Measurements from ENCODE around the gene PLXNA2. TPM values are rescaled to one million over a fixed set of nuclear protein-coding genes. Genes with fewer than 3 reads are reported as not detected.
A peak's percentile ranks its signal among the peaks of the same experiment; 100 is the strongest.

The PLXNA2 gene
- polyA plus RNA-seq, 1 of the 3 experiments (the other 2 are of a cell fraction): 8.5 TPM

- H3K79me2 ChIP-seq (ENCODE audit: insufficient read depth): peaks cover 100% of the 10 kb centered on the region
- peak overlapping the region in 1 of 2 experiments; percentile 59; a peak in 2 of 4 replicates for H3K27ac ChIP-seq (ENCODE audit: low read depth in 2 of 2, low read length in 1 of 2)
- H3K4me1 ChIP-seq (ENCODE audit: control insufficient read depth in 1 of 2, insufficient read depth in 2 of 2, low read depth in 1 of 2, low read length in 1 of 2): peaks cover 33 to 69% of the 10 kb centered on the region in 2 experiments
These were observed 6.9 kb downstream of the PLXNA2 start for GRCh38 chr1:208237241-208237640.

More at GRCh38 chr1:208237241-208237640, 6.9 kb downstream of the PLXNA2 start:
- POLR2A ChIA-PET: no interaction called here
- peaks cover 13% of the 10 kb centered on the region for H3F3A ChIP-seq (replicated peaks; ENCODE audit: insufficient read depth)
- H3K9me3 ChIP-seq: no peaks in the 10 kb centered on the region
- H4K20me1 ChIP-seq (ENCODE audit: insufficient read depth): peaks cover 13% of the 10 kb centered on the region; the same call in 1 of the 2 replicates
- no peak overlapping the region for H2AFZ ChIP-seq (ENCODE audit: low read depth)
- no peak overlapping the region for H3K4me2 ChIP-seq
- peaks cover 5 to 28% of the 10 kb centered on the region in 2 experiments for H3K36me3 ChIP-seq (replicated peaks in 1 of 2; ENCODE audit: control insufficient read depth in 1 of 2, insufficient read depth in 2 of 2, low read length in 1 of 2)
- DNase-seq: no peak
- 83% methylated on average over 8 of the region's 8 CpGs for WGBS (ENCODE audit: low lambda C conversion rate)
- TF ChIP-seq PBX3 (IDR thresholded peaks at IDR 0.05) (no peak), FOXJ3 (CRISPR knock-in tag; IDR thresholded peaks at IDR 0.05) (no peak), TAF1 (IDR thresholded peaks at IDR 0.05; ENCODE audit: borderline replicate concordance, low read depth, low read length) (no peak), NRF1 (IDR thresholded peaks at IDR 0.05; ENCODE audit: low read depth, low read length) (no peak), ELF1 (IDR thresholded peaks at IDR 0.05) (no peak), IRF3 (IDR thresholded peaks at IDR 0.05; ENCODE audit: low read depth, low read length) (no peak), EZH2phosphoT487 (IDR thresholded peaks at IDR 0.05; ENCODE audit: borderline replicate concordance, low read depth) (no peak), ZBTB33 (IDR thresholded peaks at IDR 0.05; ENCODE audit: borderline replicate concordance, low read depth) (no peak), GABPA (IDR thresholded peaks at IDR 0.05; ENCODE audit: low read depth) (no peak), FOXM1 (IDR thresholded peaks at IDR 0.05; ENCODE audit: low read depth) (no peak), CHD2 (IDR thresholded peaks at IDR 0.05; ENCODE audit: low read length, partially characterized antibody) (no peak), SIN3A (IDR thresholded peaks at IDR 0.05; ENCODE audit: borderline replicate concordance, low read depth, low read length) (no peak), TEAD4 (IDR thresholded peaks at IDR 0.05; ENCODE audit: borderline replicate concordance, insufficient read depth) (no peak), EP300 (IDR thresholded peaks at IDR 0.05; ENCODE audit: borderline replicate concordance in 1 of 2, low read depth in 1 of 2, low read length in 1 of 2) (no peak), RFX5 (IDR thresholded peaks at IDR 0.05; ENCODE audit: low read length) (no peak), USF2 (IDR thresholded peaks at IDR 0.05; ENCODE audit: borderline replicate concordance, low read depth, low read length) (no peak), MAX (IDR thresholded peaks at IDR 0.05; ENCODE audit: low read depth) (no peak), REST (IDR thresholded peaks at IDR 0.05; ENCODE audit: low read depth, low read length) (no peak), RAD21 (IDR thresholded peaks at IDR 0.05; ENCODE audit: low read length) (no peak)
- no peaks in the 10 kb centered on the region for H3K27me3 ChIP-seq (ENCODE audit: insufficient read depth)
- no peaks in the 10 kb centered on the region for H3K9me2 ChIP-seq
- no peak overlapping the region for H3K4me3 ChIP-seq (ENCODE audit: low read depth in 2 of 2, low read length in 1 of 2)
- CTCF ChIA-PET: interaction anchor here (1.0 to 19.9 kb wide), 12 partner anchors 8 to 966 kb away, joined by 3 to 579 read pairs (median 8); no protein-coding TSS in a partner anchor
- H3K9ac ChIP-seq: no peak overlapping the region

Measured in SK-N-SH (cell line).